ENCODE measurements around the gene OXNAD1. TPM values are rescaled to one million over a fixed set of nuclear protein-coding genes. Genes with fewer than 3 reads are reported as not detected.

OXNAD1 gene
- total RNA-seq, 4 donors from 2014 or later = 11.4 to 14.9 (median 13.1) TPM

DNA sequence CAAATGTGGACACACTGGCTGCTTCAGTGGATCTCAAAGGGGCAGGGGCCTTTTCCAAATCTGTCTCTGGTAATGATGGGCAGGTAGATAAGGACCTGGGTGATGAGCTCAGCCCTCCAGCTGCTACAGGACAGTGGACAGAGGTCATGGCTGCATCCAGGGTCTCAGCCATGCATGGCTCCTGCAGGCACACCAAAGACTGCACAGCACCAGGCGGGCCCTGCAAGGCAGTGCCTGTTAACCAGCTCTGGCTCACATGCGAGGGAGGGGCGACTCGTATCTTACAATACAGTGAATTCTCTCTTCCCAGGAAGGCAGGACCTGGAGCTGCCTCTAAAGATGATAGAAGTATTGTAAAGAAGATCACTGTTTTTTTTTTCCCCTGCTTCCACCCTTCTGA lies 58.7 kb downstream of the OXNAD1 start:
- Histone ChIP-seq H3K4me1 (peaks cover 0 to 6% (median 3%) of the 10 kb centered on the region in 4 donors), H3K4me3 (no peak overlapping the region), H3K27me3 (no peaks in the 10 kb centered on the region), H3K27ac (no peak overlapping the region), H3K9me3 (no peaks in the 10 kb centered on the region), H3K36me3 (peaks cover 6 to 82% (median 9%) of the 10 kb centered on the region in 3 donors)
- WGBS, 2 donors = 93% methylated on average over 4 of the region's 4 CpGs
- TF ChIP-seq EP300 (IDR thresholded peaks at IDR 0.05) (no peak), CTCF (IDR thresholded peaks at IDR 0.05) (no peak), POLR2A (IDR thresholded peaks at IDR 0.05) (no peak)
- DNase-seq (ENCODE audit: low spot score in 2 of 2) = no peak

DNA sequence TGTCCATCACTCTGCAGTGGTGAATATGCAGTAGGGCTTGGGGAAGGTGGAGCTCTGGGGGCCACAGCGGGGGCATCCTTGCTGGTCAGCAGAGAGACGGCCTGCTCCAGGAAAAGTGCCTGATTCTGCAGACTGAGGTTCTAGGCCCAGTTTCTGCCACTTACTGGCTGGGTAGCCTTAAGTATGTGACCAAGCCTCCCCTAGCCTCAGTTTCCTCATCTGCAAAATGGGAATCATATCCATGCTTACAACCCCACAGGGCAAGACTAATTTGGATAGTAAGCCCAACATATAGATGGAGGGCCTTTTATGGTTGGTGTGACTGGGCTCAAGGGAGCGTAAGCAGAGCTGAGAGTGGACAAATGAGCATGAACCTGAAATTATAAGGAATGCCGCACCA lies 60.8 kb downstream of the OXNAD1 start:
- Histone ChIP-seq H3K36me3 (peaks cover 0 to 82% (median 6%) of the 10 kb centered on the region in 3 donors), H3K27me3 (no peaks in the 10 kb centered on the region), H3K4me3 (no peak overlapping the region), H3K9me3 (peaks cover 0 to 6% (median under 1%) of the 10 kb centered on the region in 4 donors), H3K27ac (no peak overlapping the region), H3K4me1 (peaks cover 0 to 10% (median 0%) of the 10 kb centered on the region in 4 donors)
- no peak for DNase-seq (ENCODE audit: low spot score in 2 of 2)
- WGBS, 2 donors = 96 to 99% methylated on average over 3 to 4 of the region's 4 CpGs
- TF ChIP-seq POLR2A (IDR thresholded peaks at IDR 0.05) = no peak
- no peak for TF ChIP-seq EP300 (IDR thresholded peaks at IDR 0.05)
- no peak for TF ChIP-seq CTCF (IDR thresholded peaks at IDR 0.05)

GRCh38 chr3:16326724-16327349 lies 61.8 kb downstream of the OXNAD1 start:
- Histone ChIP-seq H3K27ac (no peak overlapping the region), H3K36me3 (peaks cover 0 to 82% (median 6%) of the 10 kb centered on the region in 3 donors), H3K4me3 (no peak overlapping the region), H3K9me3 (peaks cover 0 to 16% (median 5%) of the 10 kb centered on the region in 4 donors), H3K4me1 (peaks cover 0 to 10% (median 0%) of the 10 kb centered on the region in 4 donors), H3K27me3 (no peaks in the 10 kb centered on the region)
- WGBS, 2 donors = 79 to 84% methylated on average over 15 of the region's 15 CpGs
- DNase-seq (ENCODE audit: low spot score in 2 of 2) = no peak
- TF ChIP-seq POLR2A (IDR thresholded peaks at IDR 0.05) (no peak), EP300 (IDR thresholded peaks at IDR 0.05) (no peak), CTCF (IDR thresholded peaks at IDR 0.05) (no peak)

- 95 to 96% methylated on average over 6 of the region's 6 CpGs for WGBS, 2 donors
- Histone ChIP-seq H3K4me1 (peaks cover 0 to 15% (median 0%) of the 10 kb centered on the region in 4 donors), H3K4me3 (no peak overlapping the region), H3K9me3 (peaks cover 0 to 22% (median 6%) of the 10 kb centered on the region in 4 donors), H3K27me3 (no peaks in the 10 kb centered on the region), H3K27ac (peak overlapping the region in 1 of 4 donors; percentile 5), H3K36me3 (peaks cover 0 to 76% (median under 1%) of the 10 kb centered on the region in 3 donors)
- no peak for DNase-seq (ENCODE audit: low spot score in 2 of 2)
- no peak for TF ChIP-seq EP300 (IDR thresholded peaks at IDR 0.05)
- no peak for TF ChIP-seq POLR2A (IDR thresholded peaks at IDR 0.05)
- TF ChIP-seq CTCF (IDR thresholded peaks at IDR 0.05) = no peak
Observed at GRCh38 chr3:16328124-16328523, 63.1 kb downstream of the OXNAD1 start.

DNA sequence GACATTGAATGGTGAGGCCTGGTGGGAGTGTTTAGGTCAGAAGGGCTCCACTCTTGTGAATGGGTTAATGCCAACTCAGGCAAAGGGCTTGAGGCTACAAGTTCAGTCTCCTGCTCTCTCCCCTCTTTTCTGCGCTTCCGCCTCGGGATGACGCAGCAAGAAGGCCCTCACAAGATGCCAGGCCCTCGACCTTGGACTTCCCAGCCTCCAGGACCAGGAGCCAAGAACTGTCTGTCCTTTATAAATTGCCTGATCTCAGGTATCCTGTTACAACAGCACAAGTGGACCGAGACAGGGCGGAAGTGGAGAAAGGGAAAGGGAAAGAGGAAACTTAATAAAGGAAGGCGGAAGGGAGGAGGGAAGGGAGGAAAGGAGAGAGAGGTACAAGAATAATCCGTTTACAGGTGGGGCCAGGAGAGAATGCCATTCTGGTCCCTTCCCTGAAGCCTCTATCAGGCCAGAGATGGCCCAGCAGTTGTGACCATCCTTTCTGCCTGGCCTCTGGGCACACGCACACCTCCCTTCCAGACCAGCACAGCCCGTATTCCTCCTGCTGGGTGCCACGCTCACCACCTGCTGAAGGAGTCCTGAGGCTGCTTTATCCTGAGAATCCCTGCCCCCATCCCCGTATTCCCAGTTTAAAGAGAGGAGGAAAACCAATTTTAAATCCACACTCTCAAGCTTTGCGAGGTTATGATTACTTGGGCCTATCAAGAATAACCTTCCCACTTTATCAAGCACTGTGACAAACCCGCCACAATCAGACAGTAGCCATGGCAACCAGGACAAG lies 64.2 kb downstream of the OXNAD1 start:
- no peak for DNase-seq (ENCODE audit: low spot score in 2 of 2)
- peak overlapping the region in 1 of 4 donors; percentile 29 for H3K27ac ChIP-seq
- no peaks in the 10 kb centered on the region for H3K27me3 ChIP-seq
- TF ChIP-seq CTCF (IDR thresholded peaks at IDR 0.05) (no peak), EP300 (IDR thresholded peaks at IDR 0.05) (peak in 1 of 2 donors; percentile 10)
- 81 to 83% methylated on average over 15 of the region's 15 CpGs for WGBS, 2 donors
- peaks cover 0 to 17% (median 0%) of the 10 kb centered on the region in 4 donors for H3K4me1 ChIP-seq
- H3K36me3 ChIP-seq = peaks cover 0 to 72% (median 0%) of the 10 kb centered on the region in 3 donors
- no peak overlapping the region for H3K4me3 ChIP-seq
- H3K9me3 ChIP-seq = peaks cover 0 to 24% (median 6%) of the 10 kb centered on the region in 4 donors
